H9 (cell line): ENCODE results near the gene UBE2D2. TPM values are rescaled to one million over a fixed set of nuclear protein-coding genes. Genes with fewer than 3 reads are reported as not detected.

Source experiments
- DNase-seq: peaks from one replicate; pipeline ENCODE4 v3.0.0-alpha.2; 2017
- H2AFZ ChIP-seq: one replicate; pipeline ENCODE4 v1.6.1; 2013; ENCODE audit warnings: mild to moderate bottlenecking, low read length, control low read depth, moderate library complexity
- H2AK5ac ChIP-seq: 2 replicates; pipeline ENCODE4 v1.6.1; 2013; ENCODE audit warnings: low read length, control low read depth, mixed read lengths; ENCODE audit not compliant: insufficient read length
- H2BK120ac ChIP-seq: one replicate; pipeline ENCODE4 v1.6.1; 2013; ENCODE audit warnings: low read depth, mild to moderate bottlenecking, low read length, control low read depth, inconsistent platforms; ENCODE audit not compliant: poor library complexity, severe bottlenecking
- H2BK12ac ChIP-seq: 2 replicates; pipeline ENCODE4 v1.6.1; 2013; ENCODE audit warnings: low read length, control low read depth, mixed read lengths, low read depth; ENCODE audit not compliant: insufficient read length
- H2BK15ac ChIP-seq: 2 replicates; pipeline ENCODE4 v1.6.1; 2013; ENCODE audit warnings: low read depth, low read length, control low read depth
- H2BK20ac ChIP-seq: one replicate; pipeline ENCODE4 v1.6.1; 2013; ENCODE audit warnings: low read depth, mild to moderate bottlenecking, low read length, control low read depth, inconsistent platforms; ENCODE audit not compliant: poor library complexity, severe bottlenecking
- H2BK5ac ChIP-seq: 2 replicates; pipeline ENCODE4 v1.6.1; 2013; ENCODE audit warnings: low read length, control low read depth, mixed read lengths; ENCODE audit not compliant: insufficient read length
- H3K14ac ChIP-seq: 2 replicates; pipeline ENCODE4 v1.6.1; 2013; ENCODE audit warnings: low read length, control low read depth; ENCODE audit not compliant: insufficient read depth
- H3K18ac ChIP-seq: 2 replicates; pipeline ENCODE4 v1.6.1; 2013; ENCODE audit warnings: low read depth, mild to moderate bottlenecking, mixed read lengths, low read length, control low read depth; ENCODE audit not compliant: insufficient read length
- H3K23ac ChIP-seq: 2 replicates; pipeline ENCODE4 v1.6.1; 2013; ENCODE audit warnings: low read length, control low read depth, mixed read lengths, low read depth; ENCODE audit not compliant: insufficient read length
- H3K23me2 ChIP-seq: 2 replicates; pipeline ENCODE4 v1.6.1; 2013; ENCODE audit warnings: low read depth, mild to moderate bottlenecking, mixed read lengths, low read length, control low read depth; ENCODE audit not compliant: insufficient read length, poor library complexity, severe bottlenecking
- H3K27ac ChIP-seq: 2 replicates; pipeline ENCODE4 v1.5.1; 2013; ENCODE audit warnings: low read length, control low read depth, mixed read lengths, low read depth; ENCODE audit not compliant: insufficient read length
- H3K27me3 ChIP-seq: 2 replicates; pipeline ENCODE4 v1.6.1; 2013; ENCODE audit warnings: low read length, control low read depth, inconsistent platforms; ENCODE audit not compliant: insufficient read depth
- H3K4ac ChIP-seq: 2 replicates; pipeline ENCODE4 v1.6.1; 2013; ENCODE audit warnings: low read depth, mild to moderate bottlenecking, control low read depth, inconsistent platforms, low read length, moderate library complexity
- H3K4me1 ChIP-seq: 2 replicates; pipeline ENCODE4 v1.6.1; 2013; ENCODE audit warnings: low read length, control low read depth, inconsistent platforms; ENCODE audit not compliant: insufficient read depth
- H3K4me2 ChIP-seq: 2 replicates; pipeline ENCODE4 v1.6.1; 2013; ENCODE audit warnings: low read length, control low read depth, mixed read lengths; ENCODE audit not compliant: insufficient read length, insufficient read depth
- H3K56ac ChIP-seq: 2 replicates; pipeline ENCODE4 v1.6.1; 2013; ENCODE audit warnings: low read depth, mild to moderate bottlenecking, mixed read lengths, low read length, control low read depth; ENCODE audit not compliant: insufficient read length
- H3K79me1 ChIP-seq: 2 replicates; pipeline ENCODE4 v1.6.1; 2013; ENCODE audit warnings: low read depth, mild to moderate bottlenecking, moderate library complexity, low read length, control low read depth, inconsistent platforms; ENCODE audit not compliant: insufficient read depth, poor library complexity, severe bottlenecking
- H3K79me2 ChIP-seq: 2 replicates; pipeline ENCODE4 v1.6.1; 2013; ENCODE audit warnings: low read length, control low read depth, inconsistent platforms; ENCODE audit not compliant: insufficient read depth
- H3K9ac ChIP-seq: 2 replicates; pipeline ENCODE4 v1.6.1; 2013; ENCODE audit warnings: low read length, control low read depth, mixed read lengths; ENCODE audit not compliant: insufficient read length; ENCODE audit errors: extremely low read depth
- H3K9me3 ChIP-seq: one replicate; pipeline ENCODE4 v1.6.1; 2013; ENCODE audit warnings: low read depth, low read length, inconsistent platforms; ENCODE audit not compliant: control insufficient read depth
- H3T11ph ChIP-seq: one replicate; pipeline ENCODE4 v1.6.1; 2013; ENCODE audit warnings: mild to moderate bottlenecking, low read length, control low read depth, inconsistent platforms
- H4K20me1 ChIP-seq: one replicate; pipeline ENCODE4 v1.6.1; 2013; ENCODE audit not compliant: control insufficient read depth, insufficient read length, insufficient read depth
- H4K5ac ChIP-seq: 2 replicates; pipeline ENCODE4 v1.6.1; 2013; ENCODE audit warnings: low read depth, mild to moderate bottlenecking, mixed read lengths, low read length, control low read depth; ENCODE audit not compliant: insufficient read length
- H4K8ac ChIP-seq: replicated peaks from 2 replicates; pipeline ENCODE4 v1.6.1; 2013; ENCODE audit warnings: low read length, control low read depth, mixed read lengths, low read depth; ENCODE audit not compliant: insufficient read length
- H4K91ac ChIP-seq: 2 replicates; pipeline ENCODE4 v1.6.1; 2013; ENCODE audit warnings: low read depth, mild to moderate bottlenecking, moderate library complexity, mixed read lengths, low read length, control low read depth; ENCODE audit not compliant: insufficient read length
- H3K27ac Mint-ChIP-seq, 3 experiments: 2 replicates in 2 of 3; 3 replicates in 1 of 3; pipeline ENCODE4 v1.8.0; 2020 to 2021; ENCODE audit warnings: mixed read lengths in 3 of 3, mild to moderate bottlenecking in 1 of 3, moderate library complexity in 1 of 3
- H3K27me3 Mint-ChIP-seq: 2 replicates; pipeline ENCODE4 v1.8.0; 2021; ENCODE audit warnings: low read depth, mild to moderate bottlenecking, moderate library complexity, mixed read lengths
- H3K36me3 Mint-ChIP-seq, 3 experiments: 2 replicates in 2 of 3; 3 replicates in 1 of 3; pipeline ENCODE4 v1.8.0; 2020 to 2021; ENCODE audit warnings: low read depth in 3 of 3, mixed read lengths in 3 of 3; ENCODE audit not compliant: insufficient read depth in 1 of 3
- H3K4me1 Mint-ChIP-seq, 2 experiments: 2 replicates each; pipeline ENCODE4 v1.8.0; 2020; ENCODE audit warnings: mixed read lengths in 2 of 2
- H3K4me3 Mint-ChIP-seq, 2 experiments: 2 replicates in 1 of 2; 3 replicates in 1 of 2; pipeline ENCODE4 v1.8.0; 2020 to 2021; ENCODE audit warnings: mild to moderate bottlenecking in 2 of 2, mixed read lengths in 2 of 2, moderate library complexity in 1 of 2
- H3K9me3 Mint-ChIP-seq, 2 experiments: 2 replicates in 1 of 2; 3 replicates in 1 of 2; pipeline ENCODE4 v1.8.0; 2020; ENCODE audit warnings: mild to moderate bottlenecking in 2 of 2, mixed read lengths in 2 of 2, moderate library complexity in 1 of 2
- WGBS: extraction: QIAGEN DNeasy Blood & Tissue Kit; methylation state at CpG from one replicate; pipeline ENCODE4 v1.1.7; 2013; ENCODE audit warnings: missing lambda C conversion rate, low lambda C conversion rate, mixed read lengths; ENCODE audit not compliant: insufficient read length; ENCODE audit errors: extremely low coverage; 5-methylcytosine and 5-hydroxymethylcytosine counted together
- total RNA-seq: library from RNA; stranded (reverse); gene quantifications from 2 replicates; pipeline ENCODE4 v1.2.1, GENCODE V29; 2021
- TF ChIP-seq, protein P1 (sequence below): fragments of 200-600 bp; sonication (generic); conservative IDR thresholded peaks from 3 replicates; pipeline ENCODE4 v1.8.0; 2021; ENCODE audit warnings: antibody characterized with exemption, mild to moderate bottlenecking

Gene UBE2D2
- total RNA-seq, 1 experiment from 2014 or later: 236 TPM

DNA sequence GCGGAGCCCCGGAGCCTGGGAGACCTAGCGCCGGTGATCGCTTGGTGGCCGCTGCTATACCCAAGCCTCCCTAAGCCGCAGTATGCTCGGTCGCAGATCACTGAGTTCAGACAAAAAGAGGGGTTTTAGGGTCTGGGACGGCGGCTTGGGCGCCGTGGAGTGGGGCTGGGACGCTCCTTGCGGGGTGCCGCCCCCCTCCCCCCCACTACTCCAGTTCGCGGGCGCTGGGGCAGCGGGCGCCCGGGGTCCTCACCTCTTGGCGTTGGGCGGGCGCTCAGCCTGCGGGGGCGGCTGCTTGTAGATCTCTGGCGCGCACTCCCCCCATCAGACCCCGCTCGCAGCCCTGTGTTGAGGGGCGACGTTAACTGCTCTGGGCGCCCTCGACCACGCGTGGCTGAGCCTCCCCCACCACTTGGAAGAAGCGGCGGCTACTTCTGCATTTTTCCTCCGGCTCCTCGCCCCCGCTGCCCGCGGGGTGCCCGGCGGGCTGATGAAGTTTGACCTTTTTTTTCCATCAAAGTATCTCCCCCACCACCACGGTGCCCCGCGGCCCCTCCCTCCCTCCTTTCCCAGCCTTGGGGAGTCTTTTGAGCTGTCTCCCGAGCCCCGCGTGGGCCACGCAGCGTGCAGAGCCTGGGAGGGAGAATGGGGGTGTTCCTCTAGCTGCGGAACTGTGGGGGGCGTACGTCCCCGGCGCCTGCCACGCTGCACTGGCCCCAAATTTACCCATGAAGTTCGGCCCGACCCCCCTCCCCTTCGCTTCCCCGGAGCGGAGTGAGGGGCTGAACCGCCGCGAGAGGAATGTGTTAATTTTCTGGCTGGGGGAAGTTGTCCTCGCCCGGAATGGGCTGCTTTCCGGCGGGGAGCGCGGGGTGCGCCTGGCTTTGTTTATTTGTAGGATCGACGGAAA lies 88.2 kb downstream of the UBE2D2 start:
- H3K27ac Mint-ChIP-seq: peak overlapping the region; percentile 90 to 99 (median 97)
- H3K9me3 ChIP-seq: no peaks in the 10 kb centered on the region
- no peak overlapping the region for H3K23ac ChIP-seq
- H2AK5ac ChIP-seq: no peak overlapping the region
- H2BK120ac ChIP-seq: no peak overlapping the region
- peak overlapping the region; percentile 52 for H3K9ac ChIP-seq
- H3K27ac ChIP-seq: no peak overlapping the region
- peaks cover 2% of the 10 kb centered on the region for H4K20me1 ChIP-seq
- peak overlapping the region; percentile 81 for H3K4me2 ChIP-seq
- no peak overlapping the region for H2AFZ ChIP-seq
- H3K27me3 ChIP-seq: peaks cover 14% of the 10 kb centered on the region; the same call in 1 of the 2 replicates
- H2BK15ac ChIP-seq: no peak overlapping the region; the same call in 1 of the 2 replicates
- peak; percentile 76 for DNase-seq
- H3K36me3 Mint-ChIP-seq: peaks cover 0 to 17% (median 0%) of the 10 kb centered on the region in 3 experiments; a peak in 3 of 7 replicates
- no peak overlapping the region for H2BK5ac ChIP-seq
- no peak overlapping the region for H3K18ac ChIP-seq
- no peak overlapping the region for H2BK20ac ChIP-seq
- peaks cover 24% of the 10 kb centered on the region; the same call in 1 of the 2 replicates for H3K79me2 ChIP-seq
- peaks cover 27% of the 10 kb centered on the region for H3K4me1 ChIP-seq
- H4K5ac ChIP-seq: no peak overlapping the region
- no peak overlapping the region for H3K56ac ChIP-seq
- WGBS: no CpG with 5 or more reads among the region's 77 CpGs
- peaks cover 25% of the 10 kb centered on the region for H3K23me2 ChIP-seq
- peaks cover 36% of the 10 kb centered on the region for H3K27me3 Mint-ChIP-seq
- no peak overlapping the region for H3K4ac ChIP-seq
- H3K14ac ChIP-seq: no peak overlapping the region
- no peak overlapping the region for H2BK12ac ChIP-seq
- H3K4me3 Mint-ChIP-seq: peak overlapping the region; percentile 97 to 99
- H3K9me3 Mint-ChIP-seq: peaks cover 0 to 4% of the 10 kb centered on the region in 2 experiments; a peak in 2 of 5 replicates
- H3T11ph ChIP-seq: no peak overlapping the region
- peaks cover 9% of the 10 kb centered on the region for H3K79me1 ChIP-seq
- peak overlapping the region; percentile 46 for H4K91ac ChIP-seq
- TF ChIP-seq, protein P1, sequence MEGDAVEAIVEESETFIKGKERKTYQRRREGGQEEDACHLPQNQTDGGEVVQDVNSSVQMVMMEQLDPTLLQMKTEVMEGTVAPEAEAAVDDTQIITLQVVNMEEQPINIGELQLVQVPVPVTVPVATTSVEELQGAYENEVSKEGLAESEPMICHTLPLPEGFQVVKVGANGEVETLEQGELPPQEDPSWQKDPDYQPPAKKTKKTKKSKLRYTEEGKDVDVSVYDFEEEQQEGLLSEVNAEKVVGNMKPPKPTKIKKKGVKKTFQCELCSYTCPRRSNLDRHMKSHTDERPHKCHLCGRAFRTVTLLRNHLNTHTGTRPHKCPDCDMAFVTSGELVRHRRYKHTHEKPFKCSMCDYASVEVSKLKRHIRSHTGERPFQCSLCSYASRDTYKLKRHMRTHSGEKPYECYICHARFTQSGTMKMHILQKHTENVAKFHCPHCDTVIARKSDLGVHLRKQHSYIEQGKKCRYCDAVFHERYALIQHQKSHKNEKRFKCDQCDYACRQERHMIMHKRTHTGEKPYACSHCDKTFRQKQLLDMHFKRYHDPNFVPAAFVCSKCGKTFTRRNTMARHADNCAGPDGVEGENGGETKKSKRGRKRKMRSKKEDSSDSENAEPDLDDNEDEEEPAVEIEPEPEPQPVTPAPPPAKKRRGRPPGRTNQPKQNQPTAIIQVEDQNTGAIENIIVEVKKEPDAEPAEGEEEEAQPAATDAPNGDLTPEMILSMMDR: no peak
- H3K4me1 Mint-ChIP-seq: peaks cover 47 to 50% of the 10 kb centered on the region in 2 experiments
- no peak overlapping the region for H4K8ac ChIP-seq
